ENCODE measurements around the gene ANKIB1. TPM values are rescaled to one million over a fixed set of nuclear protein-coding genes. Genes with fewer than 3 reads are reported as not detected.

Gene ANKIB1
- total RNA-seq, 1 experiment from 2014 or later, result 49.6 TPM

GRCh38 chr7:92313055-92313454 lies 67.3 kb downstream of the ANKIB1 start:
- H3K9me3 Mint-ChIP-seq (ENCODE audit: low read depth, unreplicated experiment), result no peaks in the 10 kb centered on the region
- CTCF ChIA-PET, result no interaction called here
- no peak for DNase-seq
- H3K27me3 Mint-ChIP-seq (ENCODE audit: unreplicated experiment), result no peaks in the 10 kb centered on the region
- no peak overlapping the region for H3K4me3 Mint-ChIP-seq (ENCODE audit: low read depth, unreplicated experiment)
- no TSS peak for BruUV-seq (replicated peaks)
- H3K36me3 Mint-ChIP-seq (ENCODE audit: insufficient read depth, unreplicated experiment), result no peaks in the 10 kb centered on the region
- TF ChIP-seq CTCF (IDR thresholded peaks at IDR 0.05; ENCODE audit: unreplicated experiment), result no peak
- no peak overlapping the region for H3K27ac Mint-ChIP-seq (ENCODE audit: unreplicated experiment)
- intact Hi-C loops (cut with micrococcal nuclease; ENCODE audit: unreplicated experiment), result no loop called here
- no peaks in the 10 kb centered on the region for H3K4me1 Mint-ChIP-seq (ENCODE audit: low read depth, unreplicated experiment)

DNA sequence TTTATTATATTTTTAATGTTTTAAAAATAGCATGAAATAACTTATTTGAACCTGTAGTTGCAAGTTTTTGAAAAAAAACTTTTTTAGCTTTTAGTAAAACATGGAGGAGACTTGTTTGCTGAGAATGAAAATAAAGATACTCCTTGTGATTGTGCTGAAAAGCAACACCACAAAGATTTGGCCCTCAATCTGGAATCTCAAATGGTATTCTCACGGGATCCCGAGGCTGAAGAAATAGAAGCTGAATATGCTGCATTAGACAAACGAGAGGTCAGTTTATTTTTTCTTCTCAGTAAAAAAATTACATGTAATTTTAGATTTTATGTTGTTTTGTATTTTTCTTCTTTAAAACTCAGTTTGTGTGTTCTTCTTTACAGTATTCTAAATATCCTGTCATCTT lies 73.5 kb downstream of the ANKIB1 start:
- Mint-ChIP-seq H3K4me1 (ENCODE audit: low read depth, unreplicated experiment) (no peaks in the 10 kb centered on the region), H3K4me3 (ENCODE audit: low read depth, unreplicated experiment) (no peak overlapping the region), H3K9me3 (ENCODE audit: low read depth, unreplicated experiment) (no peaks in the 10 kb centered on the region), H3K27me3 (ENCODE audit: unreplicated experiment) (no peaks in the 10 kb centered on the region), H3K36me3 (ENCODE audit: insufficient read depth, unreplicated experiment) (no peaks in the 10 kb centered on the region), H3K27ac (ENCODE audit: unreplicated experiment) (no peak overlapping the region)
- TF ChIP-seq CTCF (IDR thresholded peaks at IDR 0.05; ENCODE audit: unreplicated experiment), result no peak
- no peak for DNase-seq
- intact Hi-C loops (cut with micrococcal nuclease; ENCODE audit: unreplicated experiment), result no loop called here
- no TSS peak for BruUV-seq (replicated peaks)
- CTCF ChIA-PET, result no interaction called here

GRCh38 chr7:92325173-92325572 lies 79.4 kb downstream of the ANKIB1 start:
- no peak overlapping the region for H3K27ac Mint-ChIP-seq (ENCODE audit: unreplicated experiment)
- H3K4me3 Mint-ChIP-seq (ENCODE audit: low read depth, unreplicated experiment), result no peak overlapping the region
- no peak for DNase-seq
- H3K9me3 Mint-ChIP-seq (ENCODE audit: low read depth, unreplicated experiment), result no peaks in the 10 kb centered on the region
- CTCF ChIA-PET, result no interaction called here
- no TSS peak for BruUV-seq (replicated peaks)
- no peak for TF ChIP-seq CTCF (IDR thresholded peaks at IDR 0.05; ENCODE audit: unreplicated experiment)
- no peaks in the 10 kb centered on the region for H3K36me3 Mint-ChIP-seq (ENCODE audit: insufficient read depth, unreplicated experiment)
- no peaks in the 10 kb centered on the region for H3K27me3 Mint-ChIP-seq (ENCODE audit: unreplicated experiment)
- no peaks in the 10 kb centered on the region for H3K4me1 Mint-ChIP-seq (ENCODE audit: low read depth, unreplicated experiment)
- intact Hi-C loops (cut with micrococcal nuclease; ENCODE audit: unreplicated experiment), result no loop called here

GRCh38 chr7:92325858-92326257 lies 80.1 kb downstream of the ANKIB1 start:
- no peaks in the 10 kb centered on the region for H3K9me3 Mint-ChIP-seq (ENCODE audit: low read depth, unreplicated experiment)
- no peaks in the 10 kb centered on the region for H3K4me1 Mint-ChIP-seq (ENCODE audit: low read depth, unreplicated experiment)
- intact Hi-C loops (cut with micrococcal nuclease; ENCODE audit: unreplicated experiment), result no loop called here
- no peaks in the 10 kb centered on the region for H3K27me3 Mint-ChIP-seq (ENCODE audit: unreplicated experiment)
- H3K27ac Mint-ChIP-seq (ENCODE audit: unreplicated experiment), result no peak overlapping the region
- no peak for TF ChIP-seq CTCF (IDR thresholded peaks at IDR 0.05; ENCODE audit: unreplicated experiment)
- H3K4me3 Mint-ChIP-seq (ENCODE audit: low read depth, unreplicated experiment), result no peak overlapping the region
- DNase-seq, result no peak
- no TSS peak for BruUV-seq (replicated peaks)
- CTCF ChIA-PET, result interaction anchor here (0.5 kb wide), 1 partner anchor 194 kb away, joined by 5 read pairs; no protein-coding TSS in a partner anchor
- no peaks in the 10 kb centered on the region for H3K36me3 Mint-ChIP-seq (ENCODE audit: insufficient read depth, unreplicated experiment)
